Vagina (tissue), 2 donors: ENCODE data around the gene SPARCL1. TPM values are rescaled to one million over a fixed set of nuclear protein-coding genes. Genes with fewer than 3 reads are reported as not detected.

Experiments used
- DNase-seq, 2 donors: peaks; one replicate each; pipeline ENCODE4 v3.0.0-alpha.2; 2017; ENCODE audit errors: extremely low spot score in 2 of 2
- H3K27ac ChIP-seq: fragments of 200-600 bp; sonication (generic); one replicate; pipeline ENCODE4 v1.5.1; 2019
- H3K27me3 ChIP-seq: fragments of 200-600 bp; sonication (generic); one replicate; pipeline ENCODE4 v1.5.1; 2019
- H3K36me3 ChIP-seq, 2 donors: fragments of 200-600 bp; sonication (generic); one replicate each; pipeline ENCODE4 v1.5.1; 2017 to 2019
- H3K4me1 ChIP-seq: fragments of 200-600 bp; sonication (generic); one replicate; pipeline ENCODE4 v1.5.1; 2019
- H3K4me3 ChIP-seq, 2 donors: fragments of 200-600 bp; sonication (generic); 1 replicate in 1 of 2; 2 replicates in 1 of 2; pipeline ENCODE4 v1.5.1; 2016 to 2019
- H3K9me3 ChIP-seq: fragments of 200-600 bp; sonication (generic); one replicate; pipeline ENCODE4 v1.5.1; 2019
- POLR2A ChIP-seq, 2 donors: fragments of 450-650 bp; IDR thresholded peaks; one replicate each; pipeline ENCODE4 v1.6.1; 2017; ENCODE audit warnings: antibody characterized with exemption in 2 of 2, mild to moderate bottlenecking in 2 of 2, moderate library complexity in 2 of 2
- POLR2AphosphoS5 ChIP-seq, 2 donors: sonication (generic); formaldehyde crosslinking; IDR thresholded peaks; one replicate each; pipeline ENCODE4 v1.9.0; 2017; ENCODE audit warnings: antibody characterized with exemption in 2 of 2, mild to moderate bottlenecking in 2 of 2, low read depth in 1 of 2; ENCODE audit not compliant: insufficient read depth in 1 of 2
- intact Hi-C: fragments of 100-400 bp; cut with DNase I; formaldehyde crosslinking; loops from one replicate; pipeline ENCODE4 v1.15.1; 2023
- total RNA-seq: library from RNA; depleted of rRNA; stranded (reverse); fragments of >200 nt; gene quantifications from one replicate; pipeline ENCODE4 v1.2.3, GENCODE V29; 2016
- TF ChIP-seq, protein P1 (sequence below), 3 experiments: fragments of 450-650 bp in 2 of 3; fragments of 200-600 bp in 1 of 3; sonication (generic) in 1 of 3; IDR thresholded peaks; one replicate each; pipeline ENCODE4 v1.5.1; 2017 to 2019; ENCODE audit warnings: antibody characterized with exemption in 3 of 3, mild to moderate bottlenecking in 2 of 3, moderate library complexity in 2 of 3

The SPARCL1 gene
- total RNA-seq, 1 donor from 2014 or later: 558 TPM

DNA sequence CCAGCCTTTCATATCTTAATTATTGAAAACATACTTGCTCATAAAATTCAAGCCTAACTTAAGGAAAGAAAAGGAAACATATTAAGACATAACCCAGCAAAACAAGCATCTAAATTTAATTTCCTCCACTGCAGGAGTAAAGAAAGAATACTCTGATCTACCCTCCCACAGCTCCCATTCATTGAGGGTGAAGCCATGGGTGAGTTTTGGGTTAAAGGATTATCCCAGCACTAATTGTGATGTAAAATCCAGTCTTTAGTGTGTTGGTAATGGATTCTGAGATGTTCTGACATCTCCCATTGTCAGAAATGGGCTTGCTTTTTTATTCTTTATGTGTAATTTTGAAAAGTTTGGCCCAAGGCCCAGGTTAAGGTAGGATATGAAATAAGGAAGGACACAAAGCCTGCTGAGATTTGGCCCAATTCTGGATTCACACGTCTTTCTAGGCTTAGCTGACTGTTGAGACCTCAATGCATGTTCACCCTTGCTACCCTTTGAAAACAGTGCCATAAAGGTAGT lies 50.4 kb downstream of the SPARCL1 start:
- H3K36me3 ChIP-seq: peaks cover 0 to 41% of the 10 kb centered on the region in 2 donors
- H3K4me3 ChIP-seq: no peak overlapping the region
- no peak for DNase-seq
- H3K27me3 ChIP-seq: no peaks in the 10 kb centered on the region
- H3K4me1 ChIP-seq: no peaks in the 10 kb centered on the region
- no peaks in the 10 kb centered on the region for H3K9me3 ChIP-seq
- no peak overlapping the region for H3K27ac ChIP-seq
- intact Hi-C loops: no loop called here
- TF ChIP-seq, protein P1, sequence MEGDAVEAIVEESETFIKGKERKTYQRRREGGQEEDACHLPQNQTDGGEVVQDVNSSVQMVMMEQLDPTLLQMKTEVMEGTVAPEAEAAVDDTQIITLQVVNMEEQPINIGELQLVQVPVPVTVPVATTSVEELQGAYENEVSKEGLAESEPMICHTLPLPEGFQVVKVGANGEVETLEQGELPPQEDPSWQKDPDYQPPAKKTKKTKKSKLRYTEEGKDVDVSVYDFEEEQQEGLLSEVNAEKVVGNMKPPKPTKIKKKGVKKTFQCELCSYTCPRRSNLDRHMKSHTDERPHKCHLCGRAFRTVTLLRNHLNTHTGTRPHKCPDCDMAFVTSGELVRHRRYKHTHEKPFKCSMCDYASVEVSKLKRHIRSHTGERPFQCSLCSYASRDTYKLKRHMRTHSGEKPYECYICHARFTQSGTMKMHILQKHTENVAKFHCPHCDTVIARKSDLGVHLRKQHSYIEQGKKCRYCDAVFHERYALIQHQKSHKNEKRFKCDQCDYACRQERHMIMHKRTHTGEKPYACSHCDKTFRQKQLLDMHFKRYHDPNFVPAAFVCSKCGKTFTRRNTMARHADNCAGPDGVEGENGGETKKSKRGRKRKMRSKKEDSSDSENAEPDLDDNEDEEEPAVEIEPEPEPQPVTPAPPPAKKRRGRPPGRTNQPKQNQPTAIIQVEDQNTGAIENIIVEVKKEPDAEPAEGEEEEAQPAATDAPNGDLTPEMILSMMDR (IDR thresholded peaks at IDR 0.05): no peak
- no peak for TF ChIP-seq POLR2AphosphoS5 (IDR thresholded peaks at IDR 0.05; ENCODE audit: insufficient read depth in 1 of 2, low read depth in 1 of 2)
- no peak for TF ChIP-seq POLR2A (IDR thresholded peaks at IDR 0.05)

DNA sequence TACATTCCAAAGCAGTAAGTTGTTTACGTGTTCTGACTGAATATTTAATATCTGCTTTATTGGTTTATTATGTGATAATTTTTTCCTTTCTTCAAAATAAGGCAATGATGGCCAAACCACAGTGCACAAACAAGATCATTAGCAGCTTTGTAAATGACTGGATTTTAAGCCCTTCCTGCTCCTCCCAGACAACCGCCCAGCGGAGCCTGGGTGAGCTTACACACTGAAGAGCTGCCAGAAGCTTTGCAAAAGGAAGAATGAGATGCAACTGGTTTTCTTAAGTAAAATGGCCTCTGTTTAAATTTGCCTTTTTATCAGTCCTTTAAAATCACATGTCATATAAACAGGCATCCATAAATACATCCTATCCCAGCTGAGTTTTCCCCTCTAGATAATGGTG lies 52.2 kb downstream of the SPARCL1 start:
- no peak overlapping the region for H3K4me3 ChIP-seq
- peaks cover 0 to 51% of the 10 kb centered on the region in 2 donors for H3K36me3 ChIP-seq
- no peak for DNase-seq
- no peak overlapping the region for H3K27ac ChIP-seq
- H3K27me3 ChIP-seq: no peaks in the 10 kb centered on the region
- no peaks in the 10 kb centered on the region for H3K9me3 ChIP-seq
- intact Hi-C loops: no loop called here
- TF ChIP-seq, protein P1 (IDR thresholded peaks at IDR 0.05): no peak
- TF ChIP-seq POLR2A (IDR thresholded peaks at IDR 0.05): no peak
- no peak for TF ChIP-seq POLR2AphosphoS5 (IDR thresholded peaks at IDR 0.05; ENCODE audit: insufficient read depth in 1 of 2, low read depth in 1 of 2)
- H3K4me1 ChIP-seq: no peaks in the 10 kb centered on the region

DNA sequence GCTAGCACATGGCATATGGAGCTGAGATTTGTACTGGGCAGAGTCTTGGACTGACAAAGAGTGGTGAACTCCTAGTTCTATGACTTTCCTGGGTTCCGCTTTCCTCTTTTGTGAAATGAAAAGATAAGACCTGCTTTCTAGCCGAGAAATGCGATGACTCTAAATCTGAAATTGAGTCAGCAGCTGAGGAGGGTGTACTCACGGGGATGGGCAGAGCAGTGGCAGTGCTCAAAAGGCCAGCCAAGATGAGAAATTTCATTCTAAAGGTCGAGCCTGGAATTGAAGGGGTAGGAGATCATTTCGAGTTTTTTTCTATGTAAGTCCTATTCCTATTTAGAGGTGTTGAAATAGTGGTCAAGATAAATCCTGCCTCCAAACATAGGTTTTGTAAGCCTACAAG lies 59.8 kb downstream of the SPARCL1 start:
- Histone ChIP-seq H3K36me3 (peaks cover 0 to 13% of the 10 kb centered on the region in 2 donors), H3K4me1 (no peaks in the 10 kb centered on the region), H3K27ac (peak overlapping the region; percentile 11), H3K4me3 (no peak overlapping the region), H3K27me3 (no peaks in the 10 kb centered on the region), H3K9me3 (no peaks in the 10 kb centered on the region)
- no peak for DNase-seq
- TF ChIP-seq, protein P1 (IDR thresholded peaks at IDR 0.05): no peak
- TF ChIP-seq POLR2AphosphoS5 (IDR thresholded peaks at IDR 0.05; ENCODE audit: insufficient read depth in 1 of 2, low read depth in 1 of 2) (no peak), POLR2A (IDR thresholded peaks at IDR 0.05) (no peak)
- intact Hi-C loops: loop anchor here (5.0 kb wide), 1 partner anchor 92 kb away; no protein-coding TSS in a partner anchor

DNA sequence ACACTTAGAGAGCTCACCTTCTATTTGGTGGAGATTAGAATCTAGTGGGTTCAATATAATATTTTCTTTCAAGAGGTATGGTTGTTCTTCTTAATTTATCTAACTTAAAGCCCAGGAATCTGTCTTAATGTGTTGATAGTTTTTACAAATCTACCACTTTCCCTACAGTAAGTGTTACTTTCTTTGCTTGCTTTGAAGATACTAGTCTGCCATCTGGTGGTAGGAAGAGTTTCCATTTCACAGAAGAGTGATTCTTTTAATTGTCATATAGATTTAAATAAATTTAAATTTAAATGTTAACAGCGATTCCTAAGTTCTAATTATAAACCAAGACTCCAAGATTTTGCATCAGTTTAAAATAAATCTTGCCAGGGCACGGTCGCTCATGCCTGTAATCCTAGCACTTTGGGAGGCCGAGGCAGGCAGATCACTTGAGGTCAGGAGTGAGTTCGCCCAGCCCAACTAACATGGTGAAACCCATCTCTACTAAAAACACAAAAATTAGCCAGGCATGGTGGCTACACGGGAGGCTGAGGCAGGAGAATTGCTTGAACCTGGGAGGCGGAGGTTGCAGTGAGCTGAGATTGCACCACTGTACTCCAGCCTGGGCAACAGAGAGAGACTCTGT lies 63.3 kb downstream of the SPARCL1 start:
- Histone ChIP-seq H3K4me3 (no peak overlapping the region), H3K9me3 (no peaks in the 10 kb centered on the region), H3K27ac (no peak overlapping the region), H3K36me3 (no peaks in the 10 kb centered on the region), H3K4me1 (no peaks in the 10 kb centered on the region), H3K27me3 (no peaks in the 10 kb centered on the region)
- intact Hi-C loops: loop anchor here (5.0 kb wide), 1 partner anchor 89 kb away; no protein-coding TSS in a partner anchor
- TF ChIP-seq, protein P1 (IDR thresholded peaks at IDR 0.05): peak; percentile 46 to 64 (median 54)
- TF ChIP-seq POLR2A (IDR thresholded peaks at IDR 0.05): no peak
- DNase-seq: no peak

DNA sequence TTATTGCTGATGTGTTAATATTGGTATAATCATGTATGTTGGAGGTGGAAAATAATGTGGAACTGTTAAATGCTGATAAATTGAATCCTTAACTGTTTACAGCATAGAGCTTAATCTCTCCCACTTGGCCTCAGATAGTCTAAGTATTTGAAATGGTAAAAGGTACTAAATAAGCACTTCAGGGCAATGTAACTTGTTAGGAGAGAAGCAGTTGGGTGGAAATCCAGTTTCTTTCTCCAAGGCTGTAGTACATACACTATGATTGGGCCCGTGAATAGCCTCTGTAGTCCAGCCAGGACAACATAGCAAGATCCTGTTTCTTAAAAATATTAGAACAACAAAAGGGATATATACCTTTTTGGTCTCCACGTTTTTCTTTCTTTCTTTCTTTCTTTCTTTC lies 67.1 kb downstream of the SPARCL1 start:
- Histone ChIP-seq H3K36me3 (peaks cover 2 to 11% of the 10 kb centered on the region in 2 donors), H3K27ac (no peak overlapping the region), H3K27me3 (no peaks in the 10 kb centered on the region), H3K9me3 (no peaks in the 10 kb centered on the region), H3K4me3 (no peak overlapping the region), H3K4me1 (no peaks in the 10 kb centered on the region)
- intact Hi-C loops: loop anchor here (5.0 kb wide), 1 partner anchor 100 kb away; no protein-coding TSS in a partner anchor
- TF ChIP-seq POLR2A (IDR thresholded peaks at IDR 0.05): no peak
- no peak for TF ChIP-seq POLR2AphosphoS5 (IDR thresholded peaks at IDR 0.05; ENCODE audit: insufficient read depth in 1 of 2, low read depth in 1 of 2)
- TF ChIP-seq, protein P1 (IDR thresholded peaks at IDR 0.05): no peak
- DNase-seq: no peak
